Activated CD4-positive, alpha-beta T cell treated with anti-CD3 and anti-CD28 coated beads, Interleukin-2, Interleukin-4, amounts not matched to agents 100 ng/mL and 50 ng/mL, durations not matched to agents 16 hours and 8 hours (primary cell): ENCODE results near the gene SEC61A1.

Experiments
- DNase-seq: peaks from one replicate; pipeline ENCODE4 v3.0.0-alpha.2; 2020; ENCODE audit warnings: low spot score

SEC61A1 gene

DNA sequence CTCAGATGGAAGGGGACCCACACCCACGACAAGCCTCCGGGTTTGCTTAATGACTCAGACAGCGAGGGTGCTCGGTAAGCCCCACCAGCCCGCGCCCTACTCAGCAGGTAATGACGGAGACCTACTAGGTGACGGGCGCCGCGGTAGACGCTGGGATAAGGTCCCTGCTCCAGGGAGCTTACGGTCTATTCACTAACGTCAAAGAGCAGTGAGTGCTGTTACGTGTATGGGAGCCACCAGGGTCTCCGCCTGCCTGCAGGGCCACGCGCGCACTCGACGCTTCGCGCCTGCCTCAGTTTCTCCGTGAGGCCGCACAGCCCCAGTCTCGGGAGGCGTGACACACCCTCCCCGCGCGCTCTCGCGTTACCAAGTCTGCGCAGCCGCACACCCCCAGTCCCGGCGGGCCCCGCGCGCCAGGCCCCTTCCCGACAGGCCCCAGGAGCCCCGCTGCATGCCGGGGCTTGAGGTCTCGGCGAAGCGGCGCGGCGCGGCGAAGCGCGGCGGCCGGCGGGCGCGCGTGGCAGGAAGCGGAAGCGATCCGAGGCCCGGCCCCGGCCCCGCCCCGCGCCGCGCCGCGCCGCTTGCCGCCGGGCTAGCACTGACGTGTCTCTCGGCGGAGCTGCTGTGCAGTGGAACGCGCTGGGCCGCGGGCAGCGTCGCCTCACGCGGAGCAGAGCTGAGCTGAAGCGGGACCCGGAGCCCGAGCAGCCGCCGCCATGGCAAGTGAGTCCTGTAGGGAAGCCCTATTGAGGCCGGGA, at the start of gene SEC61A1:
SEC61A1 (plus strand) TSS at position 601 of the 758 bp plus-strand sequence; CDS start at position 717, 116 bp downstream.
- peak; percentile 96 for DNase-seq

DNA sequence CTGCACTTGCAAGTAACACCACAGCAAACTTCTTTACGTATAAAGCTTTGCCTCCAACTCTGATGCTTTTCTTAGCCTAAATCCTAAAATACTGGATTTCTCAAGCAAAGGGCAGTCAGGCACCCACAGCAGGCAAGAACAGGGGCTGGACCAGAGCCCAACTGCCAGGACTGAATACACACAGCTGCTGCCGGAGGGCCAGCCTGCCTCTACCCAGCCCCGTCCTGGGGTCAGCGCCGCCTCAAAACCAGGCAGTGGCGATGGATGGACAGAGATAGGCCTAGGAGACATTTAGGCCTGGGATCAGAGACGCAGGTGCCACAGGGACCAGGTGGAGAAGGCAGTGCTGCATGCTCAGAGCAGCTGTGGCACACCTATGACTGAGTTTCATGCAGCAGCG, 47.6 kb upstream of the SEC61A1 start:
- no peak for DNase-seq

GRCh38 chr3:128006061-128007032, 45.9 kb upstream of the SEC61A1 start:
- DNase-seq, result no peak

- no peak for DNase-seq
These were observed 45.2 kb upstream of the SEC61A1 start for GRCh38 chr3:128007033-128007424.

- no peak for DNase-seq
These were observed 42.0 kb upstream of the SEC61A1 start for GRCh38 chr3:128009952-128010846.

GRCh38 chr3:128011140-128011539, 41.1 kb upstream of the SEC61A1 start:
- no peak for DNase-seq

DNA sequence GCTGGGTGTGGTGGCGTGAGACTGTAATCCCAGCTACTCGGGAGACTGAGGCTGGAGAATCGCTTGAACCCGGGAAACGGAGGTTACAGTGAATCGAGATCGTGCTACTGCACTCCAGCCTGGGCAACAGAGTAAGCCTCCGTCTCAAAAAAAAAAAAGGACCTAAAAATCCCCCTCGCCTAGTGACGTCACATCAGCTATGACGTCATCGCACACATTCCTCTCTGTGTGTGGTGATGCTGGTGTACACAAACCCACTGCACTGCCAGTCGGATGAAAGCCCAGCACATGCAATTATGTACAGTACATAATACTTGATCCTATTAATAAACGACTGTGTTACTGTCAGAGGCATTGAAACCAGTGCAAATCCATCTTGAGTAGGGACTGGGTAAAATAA, 40.2 kb upstream of the SEC61A1 start:
- no peak for DNase-seq

- no peak for DNase-seq
These were observed 37.7 kb upstream of the SEC61A1 start for GRCh38 chr3:128014548-128014947.

DNA sequence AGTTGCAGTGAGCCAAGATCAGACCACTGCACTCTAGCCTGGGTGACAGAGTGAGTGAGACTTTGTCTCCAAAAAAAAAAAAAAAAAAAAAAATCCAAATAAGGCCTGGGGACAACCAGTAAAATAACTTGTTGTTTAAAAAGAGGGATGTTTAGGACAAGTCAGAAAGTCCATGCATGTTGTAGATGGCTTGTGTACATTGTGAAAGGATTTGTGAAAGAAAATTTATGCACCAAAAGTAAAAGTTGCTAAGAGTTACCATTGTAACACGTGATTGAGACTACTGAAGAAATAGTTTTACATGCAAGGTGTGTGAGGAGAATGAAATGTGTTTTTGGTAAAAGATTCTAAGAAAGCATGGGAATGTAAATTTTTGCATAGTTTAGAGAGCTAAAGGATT, 35.7 kb upstream of the SEC61A1 start:
- no peak for DNase-seq

- DNase-seq, result no peak
These were observed 30.4 kb upstream of the SEC61A1 start for GRCh38 chr3:128021768-128022372.

DNA sequence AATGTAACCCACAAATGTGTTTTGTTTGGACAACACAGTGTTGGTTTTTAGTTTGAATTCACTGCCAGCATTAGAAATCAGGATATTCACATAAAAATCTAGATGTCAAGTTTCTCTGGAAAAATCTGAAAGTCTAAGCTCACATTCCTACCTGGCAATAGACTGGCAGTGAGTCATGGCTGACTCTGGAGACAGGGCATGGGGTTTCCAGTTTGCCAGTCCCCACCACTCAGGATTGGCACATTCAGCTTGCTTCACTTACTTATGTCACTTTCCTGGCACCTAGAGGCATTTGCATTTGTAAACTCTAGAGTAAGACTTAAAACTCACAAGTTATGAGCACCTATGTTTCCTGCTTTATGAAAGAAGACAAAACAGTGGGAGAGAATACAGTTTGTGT, 19.1 kb upstream of the SEC61A1 start:
- DNase-seq, result no peak

DNA sequence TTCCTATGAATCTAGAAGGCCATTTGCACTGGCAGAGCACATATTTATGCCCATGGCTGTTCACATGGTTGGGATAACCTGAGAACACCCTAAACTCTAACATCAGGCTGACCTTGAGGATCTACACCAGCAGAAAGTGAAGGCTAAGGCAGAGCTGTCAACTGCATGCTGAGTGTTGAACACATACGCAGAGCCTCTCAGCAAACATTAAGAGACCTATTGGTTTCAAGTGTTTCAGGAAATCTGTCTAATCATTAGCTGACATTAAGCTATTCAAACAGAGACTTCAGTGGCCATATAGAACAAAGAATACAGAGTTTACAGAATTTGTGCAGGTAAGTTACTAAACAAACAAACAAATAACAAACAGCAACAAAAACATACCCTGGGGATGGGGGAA, 16.1 kb upstream of the SEC61A1 start:
- no peak for DNase-seq

- no peak for DNase-seq
These were observed 12.2 kb upstream of the SEC61A1 start for GRCh38 chr3:128040041-128040440.

DNA sequence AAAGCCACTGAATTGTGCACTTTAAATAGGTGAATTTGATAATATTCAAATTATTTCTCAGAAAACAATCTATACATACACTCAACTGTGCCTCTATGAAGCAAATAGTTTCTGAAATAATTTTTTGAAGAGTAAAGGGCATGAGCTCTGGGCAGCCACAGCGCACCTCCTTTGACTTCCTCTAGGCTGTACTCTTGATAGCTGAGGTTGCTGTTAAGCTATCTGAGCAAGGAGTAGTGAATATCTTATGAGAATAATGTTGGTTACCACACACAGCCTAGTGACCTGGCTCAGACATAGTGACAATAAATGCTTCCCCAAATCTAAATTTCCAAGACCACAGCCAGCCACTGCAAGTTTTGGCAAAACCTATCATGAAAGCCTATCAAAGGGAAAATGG, 11.6 kb upstream of the SEC61A1 start:
- no peak for DNase-seq

DNA sequence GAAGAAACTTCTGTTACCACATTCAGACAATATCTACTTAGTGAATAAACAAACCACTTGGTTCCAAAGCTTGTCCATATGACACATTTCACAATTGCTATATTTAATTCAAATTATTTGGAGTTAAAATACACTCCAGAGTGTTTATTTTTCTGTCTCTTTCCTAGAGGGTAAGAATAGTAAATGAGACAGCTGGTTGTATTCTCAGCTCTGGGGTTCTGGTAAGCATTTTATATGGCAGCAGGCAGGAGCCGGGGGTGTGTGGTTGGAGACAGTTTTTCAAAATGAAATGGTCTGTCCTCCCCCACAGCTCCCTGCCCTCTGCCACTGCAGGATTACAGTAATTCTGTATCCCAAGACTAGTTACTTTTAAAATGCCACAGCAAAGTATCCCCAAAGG, 10.9 kb upstream of the SEC61A1 start:
- no peak for DNase-seq

- no peak for DNase-seq
These were observed 1.6 kb upstream of the SEC61A1 start for GRCh38 chr3:128050597-128050996.

DNA sequence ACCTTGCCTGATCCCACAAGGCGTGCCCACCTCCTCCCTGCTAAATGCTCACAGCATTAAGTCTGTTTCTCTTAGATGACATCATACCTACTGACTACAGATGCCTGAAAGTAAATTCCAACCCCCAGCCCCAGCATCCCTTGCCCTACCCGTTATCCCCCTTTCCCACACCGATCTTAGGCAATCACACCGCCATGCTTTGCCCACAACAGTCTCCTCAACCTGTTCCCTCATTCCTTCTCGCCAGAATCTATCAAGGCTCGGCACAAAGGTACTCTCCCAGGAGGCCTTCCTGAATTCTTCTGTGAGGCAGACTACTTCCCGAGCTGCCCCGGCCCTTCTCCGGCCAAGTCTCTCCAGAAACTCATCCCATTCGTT, 789 bp upstream of the SEC61A1 start:
- no peak for DNase-seq

GRCh38 chr3:128052595-128053351, 536 bp downstream of the SEC61A1 start:
- DNase-seq, result no peak

GRCh38 chr3:128053614-128054013, 1.4 kb downstream of the SEC61A1 start:
- no peak for DNase-seq

- DNase-seq, result no peak
These were observed 2.1 kb downstream of the SEC61A1 start for GRCh38 chr3:128054367-128054766.

DNA sequence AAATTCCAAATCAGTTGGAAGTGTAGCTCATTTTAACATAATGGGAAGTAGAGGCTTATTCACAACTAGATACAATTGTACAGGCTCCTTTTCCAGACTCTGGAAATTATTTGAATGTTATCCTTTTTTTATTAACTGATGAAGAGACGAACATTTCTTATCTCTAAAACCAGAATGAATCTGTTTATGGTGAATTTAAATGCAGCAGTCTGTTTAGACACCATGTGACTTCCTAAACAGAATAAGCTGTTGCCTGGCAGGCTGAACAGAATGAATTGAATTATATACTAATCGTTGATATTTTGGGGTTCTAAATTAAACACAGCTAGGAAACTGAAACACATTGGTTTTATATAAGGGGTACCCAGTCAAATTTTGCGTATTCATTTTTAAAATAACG, 4.0 kb downstream of the SEC61A1 start:
- no peak for DNase-seq
